ENCODE data around the gene TYK2. TPM values are rescaled to one million over a fixed set of nuclear protein-coding genes. Genes with fewer than 3 reads are reported as not detected.

The TYK2 gene

GRCh38 chr19:10315335-10316214, 64.8 kb downstream of the TYK2 start, which contains the start of gene FDX2:
TSS of gene FDX2 (minus strand) at chr19:10316015. CDS start at chr19:10315996, 19 bp downstream.
- DNase-seq: peak; percentile 91
- H3K36me3 ChIP-seq (ENCODE audit: control insufficient read depth, insufficient read depth, low read length): peaks cover 6% of the 10 kb centered on the region
- H3K18ac ChIP-seq (ENCODE audit: low read length): peak within 1 kb of the TSS; percentile 52
- no peak within 1 kb of the TSS for H2BK120ac ChIP-seq (ENCODE audit: low read depth, low read length)
- no peak within 1 kb of the TSS for H3K27ac ChIP-seq (ENCODE audit: low read depth, low read length)
- peak within 1 kb of the TSS; percentile 79 for H3K4me3 ChIP-seq (ENCODE audit: low read length)
- peak within 1 kb of the TSS; percentile 76 for H3K9ac ChIP-seq (ENCODE audit: low read length)
- H3K56ac ChIP-seq (ENCODE audit: low read length): peak within 1 kb of the TSS; percentile 90
- no peak within 1 kb of the TSS for H2BK15ac ChIP-seq (replicated peaks; ENCODE audit: low read depth)
- H3K4me2 ChIP-seq (ENCODE audit: low read length): peak within 1 kb of the TSS; percentile 88
- WGBS (ENCODE audit: extremely low coverage, insufficient coverage, low lambda C conversion rate): no CpG with 5 or more reads among the region's 55 CpGs
- H4K8ac ChIP-seq (ENCODE audit: low read depth, low read length): no peak within 1 kb of the TSS
- no peak within 1 kb of the TSS for H4K5ac ChIP-seq (ENCODE audit: low read length)
- H3K4me1 ChIP-seq (ENCODE audit: control insufficient read depth, low read depth, low read length): no peaks in the 10 kb centered on the region
- H3K79me1 ChIP-seq (ENCODE audit: low read length): no peaks in the 10 kb centered on the region
- no peak within 1 kb of the TSS for H2AK5ac ChIP-seq (ENCODE audit: low read length)
- no peak within 1 kb of the TSS for H3K23ac ChIP-seq (ENCODE audit: low read length)
- no peaks in the 10 kb centered on the region for H3K79me2 ChIP-seq (ENCODE audit: control insufficient read depth, insufficient read depth, low read length)
- H3K4ac ChIP-seq (ENCODE audit: low read depth, low read length): peak within 1 kb of the TSS; percentile 6
- no peaks in the 10 kb centered on the region for H3K27me3 ChIP-seq (ENCODE audit: insufficient read depth, low read length, poor library complexity)
- no peak within 1 kb of the TSS for H2BK5ac ChIP-seq (ENCODE audit: low read length)

- no peak within 1 kb of the TSS for H2BK120ac ChIP-seq (ENCODE audit: low read depth, low read length)
- H3K4ac ChIP-seq (ENCODE audit: low read depth, low read length): no peak within 1 kb of the TSS
- no peaks in the 10 kb centered on the region for H3K79me2 ChIP-seq (ENCODE audit: control insufficient read depth, insufficient read depth, low read length)
- no peak within 1 kb of the TSS for H3K27ac ChIP-seq (ENCODE audit: low read depth, low read length)
- H3K4me3 ChIP-seq (ENCODE audit: low read length): no peak within 1 kb of the TSS
- H3K4me2 ChIP-seq (ENCODE audit: low read length): no peak within 1 kb of the TSS
- no peak within 1 kb of the TSS for H3K56ac ChIP-seq (ENCODE audit: low read length)
- H3K4me1 ChIP-seq (ENCODE audit: control insufficient read depth, low read depth, low read length): no peaks in the 10 kb centered on the region
- H2BK5ac ChIP-seq (ENCODE audit: low read length): no peak within 1 kb of the TSS
- H3K79me1 ChIP-seq (ENCODE audit: low read length): no peaks in the 10 kb centered on the region
- H3K36me3 ChIP-seq (ENCODE audit: control insufficient read depth, insufficient read depth, low read length): no peaks in the 10 kb centered on the region
- H3K9ac ChIP-seq (ENCODE audit: low read length): no peak within 1 kb of the TSS
- no peak within 1 kb of the TSS for H3K23ac ChIP-seq (ENCODE audit: low read length)
- H4K5ac ChIP-seq (ENCODE audit: low read length): no peak within 1 kb of the TSS
- H2AK5ac ChIP-seq (ENCODE audit: low read length): no peak within 1 kb of the TSS
- no peak within 1 kb of the TSS for H2BK15ac ChIP-seq (replicated peaks; ENCODE audit: low read depth)
- H3K18ac ChIP-seq (ENCODE audit: low read length): no peak within 1 kb of the TSS
- WGBS (ENCODE audit: extremely low coverage, insufficient coverage, low lambda C conversion rate): no CpG with 5 or more reads among the region's 24 CpGs
- H3K27me3 ChIP-seq (ENCODE audit: insufficient read depth, low read length, poor library complexity): no peaks in the 10 kb centered on the region
- no peak within 1 kb of the TSS for H4K8ac ChIP-seq (ENCODE audit: low read depth, low read length)
- no peak for DNase-seq
Observed at GRCh38 chr19:10309423-10309822, 70.9 kb downstream of the TYK2 start, which contains the start of gene ZGLP1. TSS of gene ZGLP1 (minus strand) at chr19:10309815.

GRCh38 chr19:10306327-10306726, 74.0 kb downstream of the TYK2 start:
- DNase-seq: no peak
- no CpG with 5 or more reads among the region's 5 CpGs for WGBS (ENCODE audit: extremely low coverage, insufficient coverage, low lambda C conversion rate)
- Histone ChIP-seq H3K27me3 (ENCODE audit: insufficient read depth, low read length, poor library complexity) (no peaks in the 10 kb centered on the region), H3K4me2 (ENCODE audit: low read length) (no peak overlapping the region), H3K4me3 (ENCODE audit: low read length) (no peak overlapping the region), H3K56ac (ENCODE audit: low read length) (no peak overlapping the region), H3K18ac (ENCODE audit: low read length) (no peak overlapping the region), H4K8ac (ENCODE audit: low read depth, low read length) (no peak overlapping the region), H3K9ac (ENCODE audit: low read length) (no peak overlapping the region), H3K23ac (ENCODE audit: low read length) (no peak overlapping the region), H2BK5ac (ENCODE audit: low read length) (no peak overlapping the region), H3K27ac (ENCODE audit: low read depth, low read length) (no peak overlapping the region), H2BK120ac (ENCODE audit: low read depth, low read length) (no peak overlapping the region), H3K79me2 (ENCODE audit: control insufficient read depth, insufficient read depth, low read length) (no peaks in the 10 kb centered on the region), H2AK5ac (ENCODE audit: low read length) (no peak overlapping the region), H3K79me1 (ENCODE audit: low read length) (no peaks in the 10 kb centered on the region), H4K5ac (ENCODE audit: low read length) (no peak overlapping the region), H3K4ac (ENCODE audit: low read depth, low read length) (no peak overlapping the region), H2BK15ac (replicated peaks; ENCODE audit: low read depth) (no peak overlapping the region), H3K36me3 (ENCODE audit: control insufficient read depth, insufficient read depth, low read length) (no peaks in the 10 kb centered on the region), H3K4me1 (ENCODE audit: control insufficient read depth, low read depth, low read length) (no peaks in the 10 kb centered on the region)

- no peak overlapping the region for H4K5ac ChIP-seq (ENCODE audit: low read length)
Observed at GRCh38 chr19:10305139-10305806, 75.1 kb downstream of the TYK2 start.

More at GRCh38 chr19:10305139-10305806, 75.1 kb downstream of the TYK2 start:
- Histone ChIP-seq H3K27ac (ENCODE audit: low read depth, low read length) (no peak overlapping the region), H3K4me1 (ENCODE audit: control insufficient read depth, low read depth, low read length) (no peaks in the 10 kb centered on the region), H3K79me1 (ENCODE audit: low read length) (no peaks in the 10 kb centered on the region), H2BK15ac (replicated peaks; ENCODE audit: low read depth) (no peak overlapping the region), H2AK5ac (ENCODE audit: low read length) (no peak overlapping the region), H3K4me2 (ENCODE audit: low read length) (no peak overlapping the region), H3K4ac (ENCODE audit: low read depth, low read length) (no peak overlapping the region), H3K18ac (ENCODE audit: low read length) (no peak overlapping the region), H3K4me3 (ENCODE audit: low read length) (no peak overlapping the region), H3K9ac (ENCODE audit: low read length) (no peak overlapping the region), H3K27me3 (ENCODE audit: insufficient read depth, low read length, poor library complexity) (no peaks in the 10 kb centered on the region), H4K8ac (ENCODE audit: low read depth, low read length) (no peak overlapping the region), H2BK5ac (ENCODE audit: low read length) (no peak overlapping the region), H3K56ac (ENCODE audit: low read length) (no peak overlapping the region), H2BK120ac (ENCODE audit: low read depth, low read length) (no peak overlapping the region), H3K23ac (ENCODE audit: low read length) (no peak overlapping the region), H3K79me2 (ENCODE audit: control insufficient read depth, insufficient read depth, low read length) (no peaks in the 10 kb centered on the region), H3K36me3 (ENCODE audit: control insufficient read depth, insufficient read depth, low read length) (no peaks in the 10 kb centered on the region)
- WGBS (ENCODE audit: extremely low coverage, insufficient coverage, low lambda C conversion rate): no CpG with 5 or more reads among the region's 17 CpGs
- DNase-seq: no peak

Small RNA genes lying within 50 kb of the gene (small RNA-seq; reads per million reads assigned to genes)
- gene AC011511.1 (ENCODE audit: insufficient read depth) (not detected), gene AC011511.4 (ENCODE audit: insufficient read depth) (not detected)
